ENCODE data around the gene GPRASP3.

DNA sequence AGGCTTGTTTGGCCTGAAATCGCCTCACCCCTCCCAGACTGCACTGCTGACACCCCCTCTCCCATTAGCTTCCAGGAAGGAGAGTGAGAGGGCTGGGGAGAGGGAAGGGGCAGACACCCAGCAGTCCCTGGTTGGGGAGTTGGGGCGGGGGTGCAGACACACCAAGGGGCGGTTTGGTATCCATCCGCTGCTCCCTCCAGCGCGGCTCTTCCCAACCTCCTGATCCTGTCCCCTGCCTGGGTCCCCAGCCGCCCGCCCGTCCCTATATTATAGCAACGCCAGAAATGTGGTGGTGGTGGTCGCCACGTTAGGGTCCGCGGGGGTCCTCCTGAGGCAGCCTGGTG is 24.9 kb downstream of the GPRASP3 start:
- TF ChIP-seq, protein P1, sequence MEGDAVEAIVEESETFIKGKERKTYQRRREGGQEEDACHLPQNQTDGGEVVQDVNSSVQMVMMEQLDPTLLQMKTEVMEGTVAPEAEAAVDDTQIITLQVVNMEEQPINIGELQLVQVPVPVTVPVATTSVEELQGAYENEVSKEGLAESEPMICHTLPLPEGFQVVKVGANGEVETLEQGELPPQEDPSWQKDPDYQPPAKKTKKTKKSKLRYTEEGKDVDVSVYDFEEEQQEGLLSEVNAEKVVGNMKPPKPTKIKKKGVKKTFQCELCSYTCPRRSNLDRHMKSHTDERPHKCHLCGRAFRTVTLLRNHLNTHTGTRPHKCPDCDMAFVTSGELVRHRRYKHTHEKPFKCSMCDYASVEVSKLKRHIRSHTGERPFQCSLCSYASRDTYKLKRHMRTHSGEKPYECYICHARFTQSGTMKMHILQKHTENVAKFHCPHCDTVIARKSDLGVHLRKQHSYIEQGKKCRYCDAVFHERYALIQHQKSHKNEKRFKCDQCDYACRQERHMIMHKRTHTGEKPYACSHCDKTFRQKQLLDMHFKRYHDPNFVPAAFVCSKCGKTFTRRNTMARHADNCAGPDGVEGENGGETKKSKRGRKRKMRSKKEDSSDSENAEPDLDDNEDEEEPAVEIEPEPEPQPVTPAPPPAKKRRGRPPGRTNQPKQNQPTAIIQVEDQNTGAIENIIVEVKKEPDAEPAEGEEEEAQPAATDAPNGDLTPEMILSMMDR (IDR thresholded peaks at IDR 0.05 in 8 of 11, conservative IDR thresholded peaks at IDR 0.05 in 3 of 11): no peak
- no peak for TF ChIP-seq POLR2A (IDR thresholded peaks at IDR 0.05)
- no peak for TF ChIP-seq POLR2AphosphoS5 (IDR thresholded peaks at IDR 0.05)
